ENCODE results near the gene SERGEF. TPM values are rescaled to one million over a fixed set of nuclear protein-coding genes. Genes with fewer than 3 reads are reported as not detected.

SERGEF gene
- total and polyA plus RNA-seq, 2 of the 4 experiments (the other 2 are of a cell fraction), result 12.2 to 18.1 TPM

GRCh38 chr11:17770917-17771316 is 241.9 kb downstream of the SERGEF start:
- H2AK5ac ChIP-seq (ENCODE audit: low read depth, low read length), result no peak overlapping the region
- intact Hi-C loops (cut with micrococcal nuclease), result loop anchor here (1.0 to 2.0 kb wide), 2 partner anchors 76 to 207 kb away; no protein-coding TSS in a partner anchor
- no peak overlapping the region for H3K56ac ChIP-seq (ENCODE audit: extremely low read depth, insufficient read depth, low read length)
- H3K27ac ChIP-seq (ENCODE audit: insufficient read depth, low read length), result no peak overlapping the region
- no peak overlapping the region for H4K5ac ChIP-seq (ENCODE audit: low read depth, low read length)
- H3K9me1 ChIP-seq (ENCODE audit: insufficient read depth, low read length), result no peaks in the 10 kb centered on the region
- no peak overlapping the region for H3K14ac ChIP-seq (replicated peaks; ENCODE audit: low read depth, low read length)
- H3K79me1 ChIP-seq (ENCODE audit: low read depth in 1 of 2, low read length in 2 of 2), result no peaks in the 10 kb centered on the region
- H2AK9ac ChIP-seq (replicated peaks; ENCODE audit: low read depth, low read length, poor library complexity), result no peak overlapping the region
- TF ChIP-seq CTCF (conservative IDR thresholded peaks at IDR 0.05; ENCODE audit: low read depth, low read length), result peak; percentile 46
- TF ChIP-seq MAFK (IDR thresholded peaks at IDR 0.05; ENCODE audit: low read depth, low read length), result no peak
- TF ChIP-seq SMC3 (IDR thresholded peaks at IDR 0.05; ENCODE audit: low read depth, low read length), result peak; percentile 54
- no peak for TF ChIP-seq USF2 (IDR thresholded peaks at IDR 0.05; ENCODE audit: low read depth, low read length)
- peak; percentile 60 for TF ChIP-seq RAD21 (IDR thresholded peaks at IDR 0.05; ENCODE audit: low read length)
- no peak overlapping the region for H2BK5ac ChIP-seq (ENCODE audit: low read depth, low read length, poor library complexity, severe bottlenecking)
- peak; percentile 27 for DNase-seq
- no TSS peak for BruUV-seq (replicated peaks)
- no peak overlapping the region for H2BK15ac ChIP-seq (ENCODE audit: low read depth, low read length)
- H3K4me2 ChIP-seq (ENCODE audit: low read depth, low read length), result no peak overlapping the region
- H2AFZ ChIP-seq (replicated peaks; ENCODE audit: low read length, poor library complexity), result no peak overlapping the region
- no peak overlapping the region for H2BK20ac ChIP-seq (ENCODE audit: low read depth, low read length)
- H3K9me3 ChIP-seq (ENCODE audit: control insufficient read depth, insufficient read depth, low read length), result no peaks in the 10 kb centered on the region
- no peak overlapping the region for H4K8ac ChIP-seq (ENCODE audit: low read depth in 2 of 2, low read length in 2 of 2)
- no peaks in the 10 kb centered on the region for H4K20me1 ChIP-seq (ENCODE audit: insufficient read depth, low read length)
- 0 out of 2 replicates have a peak, but pooled peaks have one; percentile 33 for ATAC-seq (ENCODE audit: low read depth)
- no peak overlapping the region for H3K9ac ChIP-seq (ENCODE audit: low read depth, low read length)
- H3K36me3 ChIP-seq (ENCODE audit: control insufficient read depth, insufficient read depth, low read length), result no peaks in the 10 kb centered on the region
- dilution Hi-C loops (cut with HindIII; ENCODE audit: low sequenced_read_pairs, unreplicated experiment), result no loop called here
- H3K23ac ChIP-seq (ENCODE audit: low read depth, low read length), result no peak overlapping the region
- no peak overlapping the region for H4K91ac ChIP-seq (ENCODE audit: insufficient read depth, low read depth, low read length)
- H3K27me3 ChIP-seq (ENCODE audit: control insufficient read depth, insufficient read depth, low read length), result peaks cover 4% of the 10 kb centered on the region; the same call in 1 of the 2 replicates
- H3K4me3 ChIP-seq (ENCODE audit: insufficient read depth, low read depth, low read length), result no peak overlapping the region
- in situ Hi-C loops (cut with MboI; ENCODE audit: low sequenced_read_pairs), result no loop called here
- no peaks in the 10 kb centered on the region for H3K4me1 ChIP-seq (ENCODE audit: control insufficient read depth, insufficient read depth, low read length)
- ChIA-PET CTCF (interaction anchor here (1.1 to 1.6 kb wide), 3 partner anchors 75 to 207 kb away, joined by 3 to 7 read pairs (median 4); no protein-coding TSS in a partner anchor), POLR2A (ENCODE audit: unreplicated experiment) (no interaction called here)
- H2BK120ac ChIP-seq (ENCODE audit: low read depth, low read length), result no peak overlapping the region
- no peak overlapping the region for H3K18ac ChIP-seq (ENCODE audit: low read depth, low read length)
- H3K4ac ChIP-seq (ENCODE audit: low read depth, low read length), result no peak overlapping the region

Data from IMR-90 (cell line).